Pulmonary artery endothelial cell (primary cell): ENCODE results near the gene KCNQ4. TPM values are rescaled to one million over a fixed set of nuclear protein-coding genes. Genes with fewer than 3 reads are reported as not detected.

Experiments
- DNase-seq: peaks from one replicate; pipeline ENCODE4 v3.0.0-alpha.2; 2011; ENCODE audit warnings: low read depth, low spot score
- total RNA-seq: library from RNA; depleted of rRNA; stranded (reverse); fragments of >200 nt; gene quantifications from 2 replicates; pipeline ENCODE4 v1.2.3, GENCODE V29; 2014

The KCNQ4 gene
- total RNA-seq = 0.04 TPM in 1 of 2 replicates, not detected in the other

DNA sequence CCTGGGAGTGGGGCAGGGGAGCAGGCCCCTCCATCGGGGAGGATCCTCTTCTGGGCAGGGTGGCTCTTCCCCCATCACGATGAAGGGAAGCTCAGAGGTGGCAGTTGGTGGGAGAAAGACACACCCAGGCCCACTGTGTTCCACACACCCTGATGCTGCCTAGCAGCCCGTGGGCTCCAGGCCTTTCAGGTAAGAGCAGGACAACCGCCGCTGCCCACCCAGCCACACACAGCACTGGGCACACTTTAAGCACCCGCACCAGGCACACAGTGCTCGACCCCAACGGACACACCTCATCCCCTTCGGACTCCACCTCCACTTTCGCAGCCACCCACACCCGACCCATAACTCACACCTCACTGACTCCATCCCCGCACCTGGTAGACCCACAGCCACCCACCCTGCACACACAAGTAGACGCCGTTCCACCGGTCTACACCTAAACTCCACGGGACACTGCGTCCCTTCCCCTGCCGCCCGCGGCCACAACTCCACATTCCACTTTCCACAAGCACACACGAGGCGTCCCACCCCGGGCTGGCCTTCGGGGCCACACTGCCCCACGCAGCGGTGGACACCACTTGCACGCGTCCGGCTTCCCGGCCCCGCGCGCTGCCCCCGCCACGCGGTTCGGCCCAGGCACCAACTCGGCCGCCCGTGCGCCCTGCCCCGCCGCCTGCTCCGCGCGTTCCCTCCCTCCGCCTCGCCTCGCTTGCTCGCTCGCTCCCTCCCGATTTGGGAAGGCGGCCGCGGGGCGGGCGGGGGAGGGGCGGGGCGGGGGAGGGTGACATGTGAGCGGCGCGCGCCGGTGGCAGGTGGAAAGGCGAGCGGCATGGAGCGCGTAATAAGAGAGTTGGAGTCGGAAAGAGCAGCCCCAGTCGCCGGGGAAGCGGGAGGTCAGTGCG is at the start of gene KCNQ4:
Gene KCNQ4, plus strand, starts transcription at position 787 of the 905 bp plus-strand sequence. CDS start 307 bp downstream, outside the sequence.
- no peak for DNase-seq

DNA sequence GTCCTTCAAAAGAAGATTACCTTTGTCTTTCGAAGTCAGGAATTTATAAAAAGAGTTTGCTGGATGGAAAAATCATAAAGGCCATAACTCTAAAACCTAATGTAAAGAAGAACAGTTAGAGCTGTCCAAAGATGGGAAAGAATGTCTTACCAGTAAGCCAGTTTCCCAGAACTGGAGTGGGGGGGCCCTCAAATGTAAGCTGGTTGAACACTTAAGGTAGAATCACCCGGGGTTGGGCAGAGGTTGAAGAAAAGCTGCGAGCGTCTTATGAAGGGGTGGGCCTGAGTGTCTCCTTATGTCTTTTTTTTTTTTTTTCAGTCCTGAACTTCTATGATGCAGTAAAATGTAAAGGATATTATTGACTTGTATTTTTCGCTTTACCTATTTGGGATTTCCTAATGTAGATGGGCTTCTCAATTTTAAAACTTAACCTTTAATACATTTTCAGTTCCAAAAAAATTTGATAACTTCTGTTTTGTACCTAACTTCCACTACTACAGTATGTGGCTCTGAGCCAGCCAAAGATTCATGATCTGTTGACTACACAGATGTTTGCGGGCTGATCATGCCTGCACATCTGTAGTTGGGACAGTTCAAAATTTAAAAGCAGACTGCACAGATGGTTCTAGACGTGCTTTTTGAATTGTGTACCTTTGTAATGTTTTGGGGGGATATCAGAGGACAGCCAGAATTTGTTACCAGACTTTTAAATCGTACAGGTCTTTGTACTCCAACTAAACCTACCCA is 48.5 kb upstream of the KCNQ4 start:
- no peak for DNase-seq

DNA sequence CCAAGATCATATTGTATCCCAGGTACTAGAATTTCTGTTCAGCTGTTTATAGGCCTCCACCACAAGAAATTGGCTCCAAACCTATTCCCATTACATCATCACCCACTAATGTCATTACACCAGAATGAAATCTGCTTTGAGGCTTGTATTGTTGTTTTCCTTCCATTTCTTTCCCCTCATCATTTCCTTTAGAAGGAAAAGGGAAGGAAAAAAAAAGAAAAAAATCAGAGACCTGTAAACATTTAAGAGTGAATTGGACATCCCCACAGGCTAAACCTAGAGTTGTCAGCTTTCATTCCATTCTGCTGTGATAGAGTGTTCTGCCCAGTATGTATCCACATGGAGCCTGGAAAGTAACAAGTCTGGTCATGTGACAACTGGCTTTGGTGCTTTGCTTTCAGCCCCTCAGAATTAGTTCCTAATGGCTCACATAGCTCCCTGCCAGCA is 47.5 kb upstream of the KCNQ4 start:
- DNase-seq = peak; percentile 56

DNA sequence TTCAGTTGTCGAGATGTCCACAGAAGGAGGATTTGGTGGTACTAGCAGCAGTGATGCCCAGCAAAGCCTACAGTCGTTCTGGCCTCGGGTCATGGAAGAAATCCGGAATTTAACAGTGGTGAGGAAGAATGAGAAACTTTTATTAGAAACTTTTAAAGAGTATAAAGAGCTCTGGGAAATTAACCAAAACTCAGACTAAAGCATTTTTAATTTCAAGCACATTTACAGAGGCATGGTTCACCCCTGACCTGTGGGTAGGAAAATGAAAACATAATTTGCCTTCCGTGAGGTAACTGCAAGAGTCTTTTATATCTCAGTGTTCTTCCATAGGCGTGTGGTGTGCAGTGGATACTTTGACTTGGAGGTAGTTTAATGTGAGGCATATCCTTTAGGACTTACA is 44.8 kb upstream of the KCNQ4 start:
- DNase-seq = no peak

DNA sequence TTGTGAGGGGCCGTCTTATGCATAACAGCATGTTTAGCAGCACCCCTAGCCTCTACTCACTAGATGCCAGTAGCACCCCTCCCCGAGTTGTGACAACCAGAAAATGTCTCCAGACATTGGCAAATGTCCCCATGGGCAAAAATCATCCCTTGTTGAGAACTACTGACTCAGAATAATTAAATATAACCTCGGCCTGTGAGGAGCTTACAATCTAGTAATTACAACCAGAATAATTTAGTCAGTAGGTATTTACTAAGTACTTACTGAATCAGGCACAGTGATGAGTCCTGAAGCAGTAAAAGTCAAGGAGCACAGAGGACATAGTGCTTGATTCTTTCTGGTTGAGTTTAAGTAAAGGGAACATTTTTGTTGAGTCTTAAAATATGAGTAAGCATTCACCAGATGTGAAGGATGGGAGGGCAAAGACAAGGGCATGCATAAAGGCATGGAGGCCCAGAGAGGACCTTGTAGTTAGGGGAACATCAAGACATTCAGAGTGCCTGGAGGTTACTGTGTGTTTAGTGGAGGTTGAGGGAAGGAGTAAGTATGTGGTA is 44.1 kb upstream of the KCNQ4 start:
- DNase-seq = no peak

DNA sequence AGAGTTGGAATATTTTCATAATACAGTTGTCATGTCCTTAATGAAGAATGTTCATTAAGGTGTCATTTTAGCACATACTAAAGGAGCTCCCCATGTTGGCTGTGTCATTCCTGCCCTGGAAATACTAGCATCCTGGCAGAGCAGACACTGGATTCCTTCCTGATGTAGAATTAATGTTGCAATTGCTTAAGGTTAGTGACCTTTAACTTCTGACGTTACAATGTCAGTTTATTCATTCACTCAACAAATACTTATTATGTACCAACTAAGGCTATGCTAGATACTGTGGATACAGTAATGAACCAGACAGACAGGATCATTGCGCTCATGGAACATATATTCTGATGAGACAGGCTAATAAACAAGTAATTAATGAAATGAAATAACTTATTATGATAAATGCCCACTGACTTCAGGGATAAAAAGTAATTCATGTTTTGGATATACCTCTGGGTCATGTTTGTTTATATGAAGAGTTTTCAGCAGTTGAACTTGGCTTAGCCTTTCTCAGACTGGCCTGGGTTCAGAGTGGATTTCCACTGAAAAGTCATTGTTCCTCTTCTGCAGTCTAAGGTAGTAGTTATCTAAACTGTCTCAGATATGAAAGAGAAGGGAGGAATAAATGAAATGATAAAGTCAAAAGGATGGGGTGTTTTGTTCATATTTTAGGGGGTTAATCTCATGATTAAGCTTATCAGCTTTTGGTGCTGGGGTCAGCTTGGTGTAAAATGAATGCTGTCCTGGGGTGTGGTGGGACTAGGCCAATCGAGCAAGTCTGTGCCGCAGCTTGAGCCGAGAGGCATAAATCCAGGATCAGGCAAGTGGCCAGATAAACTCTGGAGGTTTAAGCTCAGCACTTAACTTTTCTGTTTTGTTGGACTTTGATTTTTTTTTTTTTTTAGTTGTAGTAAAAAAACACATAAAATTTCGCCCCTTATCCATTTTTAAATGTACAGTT is 43.3 kb upstream of the KCNQ4 start:
- DNase-seq = no peak

DNA sequence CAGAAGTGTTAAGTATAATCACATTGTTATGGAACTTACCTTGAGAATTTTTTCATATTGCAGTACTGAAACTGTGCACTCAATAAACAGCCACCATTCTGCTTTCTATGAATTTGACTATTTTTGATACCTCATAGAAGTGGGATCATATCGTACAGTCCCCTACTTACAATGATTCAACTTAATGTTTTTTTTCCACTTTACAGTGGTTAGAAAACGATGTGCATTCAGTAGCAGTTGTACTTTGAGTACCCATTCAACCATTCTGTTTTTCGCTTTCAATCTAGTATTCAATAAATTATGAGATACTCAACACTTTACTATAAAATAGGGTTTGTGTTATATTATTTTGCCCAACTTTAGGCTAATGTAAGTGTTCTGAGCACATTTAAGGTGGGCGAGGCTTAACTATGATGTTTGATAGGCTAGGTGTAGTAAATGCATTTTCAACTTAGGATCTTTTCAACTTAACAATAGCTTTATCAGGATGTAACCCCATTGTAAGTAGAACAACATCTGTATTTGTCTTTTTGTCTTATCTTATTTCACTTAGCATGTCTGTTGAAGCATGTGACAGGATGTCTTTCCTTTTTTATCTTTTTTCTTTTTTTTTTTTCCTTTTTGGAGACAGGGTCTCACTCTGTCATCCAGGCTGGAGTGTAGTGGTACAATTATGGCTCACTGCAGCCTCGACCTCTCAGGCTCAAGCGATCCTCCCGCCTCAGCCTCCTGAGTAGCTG is 42.4 kb upstream of the KCNQ4 start:
- no peak for DNase-seq

DNA sequence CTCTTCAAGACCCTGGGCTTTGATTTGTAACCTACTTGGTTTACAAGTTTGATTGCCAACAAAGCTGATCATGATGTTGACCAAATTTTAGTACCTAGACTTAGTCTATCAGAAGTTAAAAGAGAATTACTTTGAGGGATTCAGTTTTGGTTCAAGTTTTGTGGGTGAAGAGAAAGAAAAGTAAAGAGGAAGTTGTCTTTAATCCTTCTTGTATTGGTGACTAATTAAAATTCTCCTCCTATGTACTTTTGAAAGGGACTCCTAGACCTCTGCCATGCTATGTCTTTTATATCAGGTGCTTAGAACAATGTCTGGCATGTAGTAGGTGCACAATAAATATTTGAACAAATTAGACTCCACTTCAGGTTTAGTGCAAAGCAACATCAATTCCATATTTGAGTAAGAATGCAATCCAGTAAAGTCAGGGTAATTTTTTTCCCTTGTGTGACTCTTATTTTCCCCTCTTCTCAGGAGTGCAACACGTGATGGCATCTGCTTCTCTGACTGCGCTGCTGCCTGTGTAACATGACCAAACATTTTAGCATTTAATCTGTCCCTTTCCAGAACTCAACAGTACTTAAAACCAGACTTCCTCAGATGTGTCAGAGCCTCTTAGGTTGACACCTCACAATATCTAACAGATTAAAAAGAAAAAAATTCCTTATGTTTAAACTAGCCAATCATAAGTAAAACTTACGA is 41.1 kb upstream of the KCNQ4 start:
- no peak for DNase-seq

DNA sequence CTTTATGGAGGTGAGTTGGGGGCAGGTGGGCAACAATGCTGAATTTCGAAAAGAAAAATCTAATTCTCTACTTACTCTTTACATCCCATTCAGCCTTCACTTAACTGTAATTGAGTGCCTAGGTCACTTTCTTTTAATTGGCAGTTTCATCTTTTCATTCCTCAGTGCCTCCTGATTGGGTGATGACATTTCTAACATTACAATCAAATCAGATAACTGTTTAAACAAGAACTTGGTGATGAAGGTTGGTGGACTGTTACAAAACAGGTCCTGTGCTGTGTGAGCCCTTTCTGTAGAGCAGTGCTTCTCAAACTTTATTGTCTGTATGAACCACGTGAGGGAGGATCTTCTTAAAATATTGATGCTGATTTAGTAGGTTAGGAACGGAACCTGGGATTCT is 40.1 kb upstream of the KCNQ4 start:
- no peak for DNase-seq

DNA sequence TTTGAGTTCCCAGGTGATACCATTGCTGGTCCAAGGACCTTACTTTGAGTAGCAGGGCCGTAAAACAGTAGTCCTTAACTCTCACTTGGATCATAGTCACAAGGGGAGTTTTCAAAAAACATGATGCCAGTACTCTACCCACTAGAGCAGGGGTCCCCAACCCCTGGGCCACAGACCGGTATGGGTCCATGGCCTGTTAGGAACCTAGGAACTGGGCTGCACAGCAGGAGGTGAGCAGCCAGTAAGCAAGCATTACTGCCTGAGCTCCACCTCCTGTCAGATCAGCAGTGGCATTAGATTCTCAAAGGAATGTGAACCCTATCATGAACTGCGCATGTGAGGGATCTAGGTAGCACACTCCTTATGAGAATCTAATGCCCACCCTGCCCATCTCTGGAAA is 39.7 kb upstream of the KCNQ4 start:
- DNase-seq = no peak

DNA sequence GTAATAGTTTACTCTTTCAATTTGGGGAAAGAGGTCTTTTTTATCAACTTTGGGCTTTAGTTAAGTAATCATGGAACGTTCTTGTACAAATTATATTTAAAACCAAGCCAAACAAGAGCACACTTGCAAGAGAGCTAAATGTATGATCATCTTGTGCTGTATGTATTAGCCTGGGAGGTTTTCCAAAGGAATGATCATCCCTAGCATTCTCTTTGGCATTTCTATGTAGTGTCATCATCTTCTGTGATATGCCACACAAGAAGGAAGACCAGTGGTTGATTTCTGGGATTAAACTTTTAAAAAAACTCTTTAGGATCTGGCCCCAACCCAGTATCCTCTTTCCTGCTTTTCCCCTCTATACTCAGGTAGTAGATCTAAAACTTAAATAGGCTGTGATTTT is 38.4 kb upstream of the KCNQ4 start:
- DNase-seq = no peak

DNA sequence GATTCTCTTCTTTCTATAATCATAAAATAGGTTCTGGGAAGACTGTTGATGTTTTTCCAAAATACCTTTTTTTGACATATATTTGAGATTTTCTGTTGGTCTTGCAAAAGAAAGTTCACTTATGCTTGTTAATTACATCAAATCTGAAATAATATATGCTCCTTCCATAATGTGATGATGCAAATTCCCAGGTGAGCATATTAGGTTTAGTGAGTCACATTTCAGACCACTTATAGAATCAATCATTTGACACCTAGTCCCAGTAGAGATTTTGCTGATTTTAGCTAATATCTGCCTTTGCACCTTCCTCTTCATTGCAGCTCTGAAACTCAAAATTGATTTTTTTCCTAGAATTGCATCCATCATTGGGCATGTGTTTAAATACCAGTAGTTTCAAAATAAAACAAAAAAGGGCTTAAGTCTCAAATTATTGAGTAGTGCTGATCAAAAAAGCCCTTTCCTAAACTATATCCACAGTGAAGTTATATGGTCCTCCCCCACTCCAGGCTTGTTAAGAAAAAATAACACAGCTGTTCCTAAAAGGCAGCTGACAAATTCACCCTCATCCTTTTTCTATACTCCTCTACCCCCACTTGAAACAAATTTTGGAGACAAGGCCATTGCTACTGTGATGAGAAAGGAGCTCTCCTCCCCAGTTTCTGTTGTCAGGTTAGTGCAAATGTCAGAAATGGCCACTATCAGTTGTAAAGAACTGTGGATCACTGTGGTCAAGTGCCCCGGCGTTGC is 37.1 kb upstream of the KCNQ4 start:
- no peak for DNase-seq

DNA sequence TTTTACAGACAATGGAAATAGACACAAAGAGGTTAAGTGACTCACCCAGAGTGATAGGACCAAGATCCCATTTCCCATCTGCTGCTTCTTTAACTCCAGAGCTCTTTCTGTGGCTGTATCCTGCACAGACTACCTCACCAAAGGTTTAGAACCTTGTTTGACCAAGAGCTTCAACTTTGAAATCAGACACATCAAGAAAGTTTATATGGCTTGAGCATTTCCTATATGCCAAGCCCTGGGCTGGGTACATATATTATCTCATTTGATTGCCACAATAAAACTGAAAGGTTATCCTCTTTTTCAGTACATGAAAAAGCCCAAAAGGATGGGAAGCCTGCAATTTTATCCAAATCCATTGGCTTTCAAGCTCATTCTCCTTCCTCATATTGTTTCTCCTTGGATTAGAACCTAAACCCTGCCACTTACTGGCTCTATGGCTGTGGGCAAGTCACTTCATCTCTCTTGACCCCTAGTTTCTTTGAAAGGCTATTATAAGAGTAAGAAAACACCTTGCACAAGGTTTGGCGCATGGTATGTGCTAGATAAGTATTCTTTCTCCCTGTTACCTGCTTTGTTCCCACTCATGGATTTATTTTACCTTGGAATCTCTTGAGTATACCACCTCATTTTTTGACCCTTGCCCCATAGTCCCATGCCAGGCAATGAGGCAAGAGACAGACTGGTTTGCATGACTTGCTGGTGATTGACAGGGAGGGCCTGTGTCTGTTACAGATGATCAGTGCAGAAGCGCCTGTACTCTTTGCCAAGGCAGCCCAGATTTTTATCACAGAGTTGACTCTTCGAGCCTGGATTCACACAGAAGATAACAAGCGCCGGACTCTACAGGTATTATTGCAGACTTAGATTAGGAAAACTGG is 34.5 kb upstream of the KCNQ4 start:
- no peak for DNase-seq

DNA sequence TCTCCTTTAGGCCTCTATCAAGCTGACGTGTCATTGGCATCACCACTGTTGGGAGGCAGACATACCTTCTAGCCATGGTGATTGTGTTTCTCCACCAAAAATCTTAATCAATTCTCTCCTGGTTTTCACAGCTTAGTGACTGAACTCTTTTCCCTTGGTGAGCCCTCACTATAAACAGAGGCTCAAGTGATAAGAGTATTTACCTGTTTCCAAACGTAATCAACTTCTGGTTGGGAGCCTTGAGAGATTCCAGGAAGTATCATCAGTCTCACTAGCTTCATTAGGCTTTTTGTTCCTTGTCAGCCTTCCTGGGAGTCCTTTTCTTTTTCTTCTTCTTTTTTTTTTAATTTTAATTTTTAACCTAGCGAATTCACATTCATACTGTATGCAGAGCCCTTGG is 33.8 kb upstream of the KCNQ4 start:
- DNase-seq = no peak

DNA sequence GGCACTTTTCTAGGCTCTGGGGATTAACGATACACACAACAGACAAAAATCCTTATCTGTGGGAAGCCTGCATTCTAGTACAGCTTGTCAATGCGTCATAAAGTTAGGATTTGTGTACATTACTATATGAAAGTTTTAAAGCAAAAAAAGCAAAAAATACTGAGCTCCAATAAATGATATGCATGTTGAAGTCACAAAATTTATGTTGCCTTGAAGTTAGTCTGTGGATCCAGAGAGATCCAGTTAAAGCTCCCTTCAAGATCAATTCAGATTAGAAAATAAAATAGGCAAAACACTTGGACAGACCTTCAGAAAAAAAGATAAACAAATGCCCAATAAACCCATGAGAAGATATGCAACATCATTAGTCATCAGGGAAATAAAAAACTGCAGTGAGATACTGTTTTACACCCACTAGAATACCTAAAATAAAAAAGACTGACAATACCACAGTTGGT is 33.1 kb upstream of the KCNQ4 start:
- DNase-seq = no peak

DNA sequence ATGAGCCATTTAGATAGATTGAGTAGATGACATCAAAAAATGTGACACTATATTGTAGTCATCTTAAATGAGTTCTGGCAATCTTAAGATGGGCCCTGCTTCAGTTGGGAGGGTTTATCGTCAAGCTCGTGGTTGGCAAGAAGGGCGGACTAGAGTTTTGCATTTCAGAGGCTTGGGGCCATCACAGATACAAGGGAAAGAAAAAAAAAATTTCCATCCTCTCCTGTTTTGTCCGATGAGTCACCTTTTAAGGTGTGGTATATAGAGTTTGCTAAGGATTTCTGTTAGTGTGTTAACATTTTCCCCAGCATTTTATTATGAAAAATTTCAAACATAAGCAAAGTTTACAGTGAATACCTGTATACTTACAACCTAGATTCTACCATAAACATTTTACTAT is 31.8 kb upstream of the KCNQ4 start:
- DNase-seq = no peak

DNA sequence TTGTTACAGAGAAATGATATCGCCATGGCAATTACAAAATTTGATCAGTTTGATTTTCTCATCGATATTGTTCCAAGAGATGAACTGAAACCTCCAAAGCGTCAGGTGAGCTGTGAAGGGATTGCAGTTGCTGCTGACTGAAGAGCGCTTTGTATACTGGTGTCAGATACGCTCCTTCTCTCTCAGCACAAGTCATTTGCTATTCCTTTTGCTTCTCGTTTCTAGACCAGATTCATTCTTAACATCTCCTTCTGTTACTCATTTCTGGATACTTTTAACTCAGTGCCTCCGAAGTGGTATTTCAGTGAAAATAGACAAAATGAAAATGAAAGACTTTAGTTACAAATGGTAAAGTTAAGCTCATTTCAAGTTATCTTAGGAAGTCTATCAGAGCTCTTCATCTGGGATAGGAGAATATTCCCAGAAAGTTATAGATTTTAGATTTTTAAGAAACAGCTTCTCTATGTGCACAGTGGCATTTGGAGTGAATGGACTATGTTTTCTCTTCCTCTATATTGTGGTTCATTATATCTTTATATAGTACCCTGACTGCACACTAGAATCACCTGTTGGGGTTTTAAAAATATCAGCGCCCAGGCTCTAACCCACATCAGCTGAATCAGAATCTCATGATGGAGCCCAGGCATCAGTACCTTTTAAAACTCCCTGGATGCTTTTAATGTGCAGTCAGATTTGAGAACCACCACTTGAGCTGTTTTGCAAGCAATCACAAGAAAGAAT is 30.3 kb upstream of the KCNQ4 start:
- no peak for DNase-seq
